ENCODE data around the gene GPX4.

DNA sequence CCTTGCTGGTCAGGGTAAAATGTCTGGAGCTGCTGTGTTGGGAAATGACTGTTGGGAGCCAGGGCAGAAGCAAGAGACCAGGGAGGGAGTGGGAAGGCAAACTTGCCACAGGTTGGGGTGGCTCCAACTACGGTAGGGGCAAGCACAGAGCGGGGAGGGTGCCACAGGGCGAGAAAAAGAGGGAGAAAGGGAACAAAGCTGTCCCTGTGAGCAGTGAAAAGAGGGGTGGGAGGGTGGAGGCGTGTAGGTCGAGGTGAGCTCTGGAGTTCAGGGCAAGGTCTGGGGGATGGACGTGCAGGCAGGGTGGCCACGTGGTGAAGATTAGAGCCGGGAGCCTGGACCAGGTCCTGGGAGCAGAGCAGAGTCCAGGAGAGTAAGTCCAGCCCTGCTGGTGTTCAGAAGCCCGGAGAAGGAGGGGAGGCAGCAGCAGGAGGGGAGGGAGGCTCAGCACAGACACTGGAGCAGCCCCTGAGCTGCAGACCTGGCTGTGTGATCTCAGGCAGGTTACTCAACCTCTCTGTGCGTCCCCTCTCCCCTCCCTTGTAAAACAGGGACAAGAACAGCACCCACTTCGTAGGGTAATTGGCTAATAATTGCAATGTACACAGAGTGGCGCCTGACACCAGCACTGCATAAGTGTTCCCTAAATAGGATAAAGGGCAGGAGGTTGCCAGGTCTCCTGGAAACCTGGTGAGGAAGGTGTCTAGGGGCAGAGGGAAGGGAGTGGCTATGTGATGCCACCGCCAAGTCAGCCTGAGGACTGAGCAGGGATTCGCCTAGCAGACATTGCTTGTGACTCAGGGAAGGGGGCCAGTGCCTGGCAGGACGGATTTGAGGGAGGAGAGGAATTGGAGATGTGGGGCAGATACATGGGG, 5.4 kb upstream of the GPX4 start:
- TF ChIP-seq ZNF274 (IDR thresholded peaks at IDR 0.05; ENCODE audit: insufficient read depth, insufficient read length) = no peak
- no peak for TF ChIP-seq ESRRA (IDR thresholded peaks at IDR 0.05; ENCODE audit: low read length)
- TF ChIP-seq, protein P1, sequence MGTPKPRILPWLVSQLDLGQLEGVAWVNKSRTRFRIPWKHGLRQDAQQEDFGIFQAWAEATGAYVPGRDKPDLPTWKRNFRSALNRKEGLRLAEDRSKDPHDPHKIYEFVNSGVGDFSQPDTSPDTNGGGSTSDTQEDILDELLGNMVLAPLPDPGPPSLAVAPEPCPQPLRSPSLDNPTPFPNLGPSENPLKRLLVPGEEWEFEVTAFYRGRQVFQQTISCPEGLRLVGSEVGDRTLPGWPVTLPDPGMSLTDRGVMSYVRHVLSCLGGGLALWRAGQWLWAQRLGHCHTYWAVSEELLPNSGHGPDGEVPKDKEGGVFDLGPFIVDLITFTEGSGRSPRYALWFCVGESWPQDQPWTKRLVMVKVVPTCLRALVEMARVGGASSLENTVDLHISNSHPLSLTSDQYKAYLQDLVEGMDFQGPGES (IDR thresholded peaks at IDR 0.05) = no peak
- TF ChIP-seq, protein P2, sequence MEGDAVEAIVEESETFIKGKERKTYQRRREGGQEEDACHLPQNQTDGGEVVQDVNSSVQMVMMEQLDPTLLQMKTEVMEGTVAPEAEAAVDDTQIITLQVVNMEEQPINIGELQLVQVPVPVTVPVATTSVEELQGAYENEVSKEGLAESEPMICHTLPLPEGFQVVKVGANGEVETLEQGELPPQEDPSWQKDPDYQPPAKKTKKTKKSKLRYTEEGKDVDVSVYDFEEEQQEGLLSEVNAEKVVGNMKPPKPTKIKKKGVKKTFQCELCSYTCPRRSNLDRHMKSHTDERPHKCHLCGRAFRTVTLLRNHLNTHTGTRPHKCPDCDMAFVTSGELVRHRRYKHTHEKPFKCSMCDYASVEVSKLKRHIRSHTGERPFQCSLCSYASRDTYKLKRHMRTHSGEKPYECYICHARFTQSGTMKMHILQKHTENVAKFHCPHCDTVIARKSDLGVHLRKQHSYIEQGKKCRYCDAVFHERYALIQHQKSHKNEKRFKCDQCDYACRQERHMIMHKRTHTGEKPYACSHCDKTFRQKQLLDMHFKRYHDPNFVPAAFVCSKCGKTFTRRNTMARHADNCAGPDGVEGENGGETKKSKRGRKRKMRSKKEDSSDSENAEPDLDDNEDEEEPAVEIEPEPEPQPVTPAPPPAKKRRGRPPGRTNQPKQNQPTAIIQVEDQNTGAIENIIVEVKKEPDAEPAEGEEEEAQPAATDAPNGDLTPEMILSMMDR (IDR thresholded peaks at IDR 0.05 in 2 of 3, conservative IDR thresholded peaks at IDR 0.05 in 1 of 3; ENCODE audit: control insufficient read depth in 2 of 3, extremely low read depth in 1 of 3, insufficient read depth in 1 of 3, low read depth in 3 of 3, low read length in 3 of 3) = no peak
- TF ChIP-seq RBBP5 (conservative IDR thresholded peaks at IDR 0.05) = no peak
- TF ChIP-seq, protein P3, sequence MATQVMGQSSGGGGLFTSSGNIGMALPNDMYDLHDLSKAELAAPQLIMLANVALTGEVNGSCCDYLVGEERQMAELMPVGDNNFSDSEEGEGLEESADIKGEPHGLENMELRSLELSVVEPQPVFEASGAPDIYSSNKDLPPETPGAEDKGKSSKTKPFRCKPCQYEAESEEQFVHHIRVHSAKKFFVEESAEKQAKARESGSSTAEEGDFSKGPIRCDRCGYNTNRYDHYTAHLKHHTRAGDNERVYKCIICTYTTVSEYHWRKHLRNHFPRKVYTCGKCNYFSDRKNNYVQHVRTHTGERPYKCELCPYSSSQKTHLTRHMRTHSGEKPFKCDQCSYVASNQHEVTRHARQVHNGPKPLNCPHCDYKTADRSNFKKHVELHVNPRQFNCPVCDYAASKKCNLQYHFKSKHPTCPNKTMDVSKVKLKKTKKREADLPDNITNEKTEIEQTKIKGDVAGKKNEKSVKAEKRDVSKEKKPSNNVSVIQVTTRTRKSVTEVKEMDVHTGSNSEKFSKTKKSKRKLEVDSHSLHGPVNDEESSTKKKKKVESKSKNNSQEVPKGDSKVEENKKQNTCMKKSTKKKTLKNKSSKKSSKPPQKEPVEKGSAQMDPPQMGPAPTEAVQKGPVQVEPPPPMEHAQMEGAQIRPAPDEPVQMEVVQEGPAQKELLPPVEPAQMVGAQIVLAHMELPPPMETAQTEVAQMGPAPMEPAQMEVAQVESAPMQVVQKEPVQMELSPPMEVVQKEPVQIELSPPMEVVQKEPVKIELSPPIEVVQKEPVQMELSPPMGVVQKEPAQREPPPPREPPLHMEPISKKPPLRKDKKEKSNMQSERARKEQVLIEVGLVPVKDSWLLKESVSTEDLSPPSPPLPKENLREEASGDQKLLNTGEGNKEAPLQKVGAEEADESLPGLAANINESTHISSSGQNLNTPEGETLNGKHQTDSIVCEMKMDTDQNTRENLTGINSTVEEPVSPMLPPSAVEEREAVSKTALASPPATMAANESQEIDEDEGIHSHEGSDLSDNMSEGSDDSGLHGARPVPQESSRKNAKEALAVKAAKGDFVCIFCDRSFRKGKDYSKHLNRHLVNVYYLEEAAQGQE (IDR thresholded peaks at IDR 0.05; ENCODE audit: low read depth, low read length) = no peak
- no peak for TF ChIP-seq GABPA (IDR thresholded peaks at IDR 0.05; ENCODE audit: low read depth)
- TF ChIP-seq POLR2AphosphoS5 (IDR thresholded peaks at IDR 0.05; ENCODE audit: low read length) = no peak
- no peak for TF ChIP-seq ETV6 (conservative IDR thresholded peaks at IDR 0.05 in 1 of 2, IDR thresholded peaks at IDR 0.05 in 1 of 2; ENCODE audit: borderline replicate concordance in 1 of 2, low read depth in 1 of 2)
- TF ChIP-seq SRF (IDR thresholded peaks at IDR 0.05; ENCODE audit: low read depth in 2 of 2, low read length in 2 of 2) = no peak
- TF ChIP-seq MEF2A (IDR thresholded peaks at IDR 0.05; ENCODE audit: insufficient read depth, low read depth, low read length) = no peak
- TF ChIP-seq SIN3A (IDR thresholded peaks at IDR 0.05; ENCODE audit: low read depth, low read length) = no peak
- no peak for TF ChIP-seq BHLHE40 (IDR thresholded peaks at IDR 0.05; ENCODE audit: borderline replicate concordance in 1 of 2, low read depth in 2 of 2, low read length in 1 of 2)
